Neural cell (in vitro differentiated cells): ENCODE results near the gene GATM. TPM values are rescaled to one million over a fixed set of nuclear protein-coding genes. Genes with fewer than 3 reads are reported as not detected.

ENCODE experiments used
- H2AFZ ChIP-seq: fragments of 200-600, 300-800 bp; sonication (generic), shearing (Covaris generic); 2 replicates; pipeline ENCODE4 v1.6.0; 2014; ENCODE audit warnings: low read depth, mild to moderate bottlenecking, antibody characterized with exemption, low read length, moderate library complexity
- H3F3A ChIP-seq: fragments of 200-600 bp; shearing (Covaris generic); 2 replicates; pipeline ENCODE4 v1.6.1; 2016; ENCODE audit warnings: mild to moderate bottlenecking, moderate library complexity, mixed read lengths, antibody characterized with exemption, low read length; ENCODE audit not compliant: insufficient read depth, poor library complexity, severe bottlenecking
- H3K27ac ChIP-seq: fragments of 200-600, 300-800 bp; sonication (generic), shearing (Covaris generic); 2 replicates; pipeline ENCODE4 v1.5.1; 2014; ENCODE audit warnings: mild to moderate bottlenecking, low read length, moderate library complexity
- H3K27me3 ChIP-seq: fragments of 300-800, 200-600 bp; sonication (generic), shearing (Covaris generic); 2 replicates; pipeline ENCODE4 v1.6.0; 2014; ENCODE audit warnings: mild to moderate bottlenecking, low read depth, low read length, moderate library complexity; ENCODE audit not compliant: insufficient read depth
- H3K36me3 ChIP-seq: fragments of 300-800, 200-600 bp; sonication (generic), shearing (Covaris generic); 2 replicates; pipeline ENCODE4 v1.5.1; 2014; ENCODE audit warnings: mild to moderate bottlenecking, antibody characterized with exemption, low read length, moderate library complexity; ENCODE audit not compliant: insufficient read depth
- H3K4me2 ChIP-seq: fragments of 300-800, 200-600 bp; sonication (generic), shearing (Covaris generic); 2 replicates; pipeline ENCODE4 v1.6.0; 2014; ENCODE audit warnings: mild to moderate bottlenecking, low read length
- H3K4me3 ChIP-seq: fragments of 300-800, 200-600 bp; sonication (generic), shearing (Covaris generic); 2 replicates; pipeline ENCODE4 v1.5.1; 2014; ENCODE audit warnings: mild to moderate bottlenecking, low read length, moderate library complexity
- H3K79me2 ChIP-seq: fragments of 200-600 bp; shearing (Covaris generic); replicated peaks from 2 replicates; pipeline ENCODE4 v1.6.0; 2014; ENCODE audit warnings: mild to moderate bottlenecking, low read length, moderate library complexity; ENCODE audit not compliant: insufficient read depth
- H3K9ac ChIP-seq: fragments of 300-800, 200-600 bp; sonication (generic), shearing (Covaris generic); 2 replicates; pipeline ENCODE4 v1.6.1; 2016; ENCODE audit warnings: mild to moderate bottlenecking, low read length, mixed read lengths
- H3K9me2 ChIP-seq: fragments of 200-600 bp; shearing (Covaris generic); 2 replicates; pipeline ENCODE4 v1.6.1; 2016; ENCODE audit warnings: mild to moderate bottlenecking, low read length, mixed read lengths; ENCODE audit not compliant: insufficient read depth
- H3K9me3 ChIP-seq: fragments of 200-600, 300-800 bp; sonication (generic), shearing (Covaris generic); 2 replicates; pipeline ENCODE4 v1.6.1; 2016; ENCODE audit warnings: mild to moderate bottlenecking, mixed run types, low read length, moderate library complexity, mixed read lengths
- H4K20me1 ChIP-seq: fragments of 200-600 bp; shearing (Covaris generic); 2 replicates; pipeline ENCODE4 v1.6.1; 2016; ENCODE audit warnings: mild to moderate bottlenecking, mixed run types; ENCODE audit not compliant: insufficient read depth
- EP300 ChIP-seq: fragments of 450-650 bp; conservative IDR thresholded peaks from 2 replicates; pipeline ENCODE4 v1.6.1; 2014; ENCODE audit warnings: antibody characterized with exemption, mild to moderate bottlenecking, moderate library complexity; ENCODE audit not compliant: poor library complexity, severe bottlenecking
- EZH2 ChIP-seq: fragments of 200-600, 300-800 bp; shearing (Covaris generic), sonication (generic); IDR thresholded peaks from 2 replicates; pipeline ENCODE4 v1.6.1; 2014; ENCODE audit warnings: antibody characterized with exemption, low read length, borderline replicate concordance, mild to moderate bottlenecking; ENCODE audit not compliant: insufficient read depth, poor library complexity, severe bottlenecking
- MXI1 ChIP-seq: fragments of 450-650 bp; conservative IDR thresholded peaks from 2 replicates; pipeline ENCODE4 v1.6.1; 2014; ENCODE audit warnings: antibody characterized with exemption, mild to moderate bottlenecking; ENCODE audit not compliant: poor library complexity, severe bottlenecking
- POLR2AphosphoS5 ChIP-seq: IDR thresholded peaks from 2 replicates; pipeline ENCODE4 v1.6.1; 2012
- RAD21 ChIP-seq: fragments of 450-650 bp; conservative IDR thresholded peaks from 2 replicates; pipeline ENCODE4 v1.6.1; 2014; ENCODE audit warnings: antibody characterized with exemption, mild to moderate bottlenecking, moderate library complexity
- SMC3 ChIP-seq: fragments of 450-650 bp; conservative IDR thresholded peaks from 2 replicates; pipeline ENCODE4 v1.6.1; 2014; ENCODE audit warnings: antibody characterized with exemption, mild to moderate bottlenecking, moderate library complexity; ENCODE audit not compliant: poor library complexity
- TAF1 ChIP-seq: IDR thresholded peaks from 2 replicates; pipeline ENCODE4 v1.6.1; 2012; ENCODE audit warnings: low read depth
- polyA plus RNA-seq: library from polyadenylated mRNA; depleted of rRNA; stranded (reverse); fragments of >200 nt; gene quantifications from 2 replicates; pipeline ENCODE4 v1.2.3, GENCODE V29; 2014
- TF ChIP-seq, protein P1 (sequence below): fragments of 450-650 bp; IDR thresholded peaks from 2 replicates; pipeline ENCODE4 v1.5.1; 2014; ENCODE audit warnings: antibody characterized with exemption, mild to moderate bottlenecking, moderate library complexity; ENCODE audit not compliant: poor library complexity, severe bottlenecking
- TF ChIP-seq, protein P2 (sequence below): IDR thresholded peaks from 2 replicates; pipeline ENCODE4 v1.6.1; 2012; ENCODE audit warnings: borderline replicate concordance

GATM gene
- polyA plus RNA-seq, 1 donor from 2014 or later: 13.3 TPM

DNA sequence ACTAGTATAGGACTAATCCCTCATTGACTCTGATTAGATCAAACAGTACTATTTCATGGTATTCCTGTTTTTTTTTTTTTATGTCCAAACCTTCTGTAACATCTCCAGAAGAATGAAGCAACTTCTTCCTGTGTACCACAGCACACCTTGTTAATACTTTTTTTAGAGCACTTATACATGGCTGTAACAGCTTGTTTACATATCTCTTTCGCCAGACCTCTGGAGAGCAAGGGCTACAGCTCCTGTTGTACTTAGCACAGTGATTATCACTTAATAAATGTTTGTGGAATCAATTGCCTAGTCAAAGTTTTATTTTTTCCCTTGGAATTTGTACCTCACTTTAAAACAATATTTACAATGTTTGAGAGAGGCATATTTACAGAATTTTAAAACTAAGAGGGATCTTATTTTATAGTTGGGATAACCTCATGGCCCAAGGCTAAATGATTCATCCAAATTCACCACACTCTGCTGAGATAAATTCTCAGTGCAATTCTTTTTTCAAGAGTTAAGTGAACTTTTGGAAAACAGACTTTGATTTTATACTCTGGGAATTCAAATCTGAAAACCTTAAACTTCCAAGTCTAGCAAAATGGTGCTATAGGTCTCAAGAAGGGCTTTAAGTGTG is 9.2 kb upstream of the GATM start:
- Histone ChIP-seq H3K27me3 (no peaks in the 10 kb centered on the region), H3K4me2 (no peak overlapping the region), H3K9me3 (no peaks in the 10 kb centered on the region), H3K9ac (no peak overlapping the region), H3K27ac (no peak overlapping the region), H4K20me1 (no peaks in the 10 kb centered on the region), H3K79me2 (no peaks in the 10 kb centered on the region), H3F3A (no peaks in the 10 kb centered on the region), H3K36me3 (no peaks in the 10 kb centered on the region), H3K4me3 (no peak overlapping the region), H2AFZ (no peak overlapping the region), H3K9me2 (no peaks in the 10 kb centered on the region)
- no peak for TF ChIP-seq TAF1
- TF ChIP-seq EP300: no peak
- TF ChIP-seq SMC3: no peak
- TF ChIP-seq, protein P1, sequence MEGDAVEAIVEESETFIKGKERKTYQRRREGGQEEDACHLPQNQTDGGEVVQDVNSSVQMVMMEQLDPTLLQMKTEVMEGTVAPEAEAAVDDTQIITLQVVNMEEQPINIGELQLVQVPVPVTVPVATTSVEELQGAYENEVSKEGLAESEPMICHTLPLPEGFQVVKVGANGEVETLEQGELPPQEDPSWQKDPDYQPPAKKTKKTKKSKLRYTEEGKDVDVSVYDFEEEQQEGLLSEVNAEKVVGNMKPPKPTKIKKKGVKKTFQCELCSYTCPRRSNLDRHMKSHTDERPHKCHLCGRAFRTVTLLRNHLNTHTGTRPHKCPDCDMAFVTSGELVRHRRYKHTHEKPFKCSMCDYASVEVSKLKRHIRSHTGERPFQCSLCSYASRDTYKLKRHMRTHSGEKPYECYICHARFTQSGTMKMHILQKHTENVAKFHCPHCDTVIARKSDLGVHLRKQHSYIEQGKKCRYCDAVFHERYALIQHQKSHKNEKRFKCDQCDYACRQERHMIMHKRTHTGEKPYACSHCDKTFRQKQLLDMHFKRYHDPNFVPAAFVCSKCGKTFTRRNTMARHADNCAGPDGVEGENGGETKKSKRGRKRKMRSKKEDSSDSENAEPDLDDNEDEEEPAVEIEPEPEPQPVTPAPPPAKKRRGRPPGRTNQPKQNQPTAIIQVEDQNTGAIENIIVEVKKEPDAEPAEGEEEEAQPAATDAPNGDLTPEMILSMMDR: no peak
- no peak for TF ChIP-seq RAD21
- TF ChIP-seq, protein P2, sequence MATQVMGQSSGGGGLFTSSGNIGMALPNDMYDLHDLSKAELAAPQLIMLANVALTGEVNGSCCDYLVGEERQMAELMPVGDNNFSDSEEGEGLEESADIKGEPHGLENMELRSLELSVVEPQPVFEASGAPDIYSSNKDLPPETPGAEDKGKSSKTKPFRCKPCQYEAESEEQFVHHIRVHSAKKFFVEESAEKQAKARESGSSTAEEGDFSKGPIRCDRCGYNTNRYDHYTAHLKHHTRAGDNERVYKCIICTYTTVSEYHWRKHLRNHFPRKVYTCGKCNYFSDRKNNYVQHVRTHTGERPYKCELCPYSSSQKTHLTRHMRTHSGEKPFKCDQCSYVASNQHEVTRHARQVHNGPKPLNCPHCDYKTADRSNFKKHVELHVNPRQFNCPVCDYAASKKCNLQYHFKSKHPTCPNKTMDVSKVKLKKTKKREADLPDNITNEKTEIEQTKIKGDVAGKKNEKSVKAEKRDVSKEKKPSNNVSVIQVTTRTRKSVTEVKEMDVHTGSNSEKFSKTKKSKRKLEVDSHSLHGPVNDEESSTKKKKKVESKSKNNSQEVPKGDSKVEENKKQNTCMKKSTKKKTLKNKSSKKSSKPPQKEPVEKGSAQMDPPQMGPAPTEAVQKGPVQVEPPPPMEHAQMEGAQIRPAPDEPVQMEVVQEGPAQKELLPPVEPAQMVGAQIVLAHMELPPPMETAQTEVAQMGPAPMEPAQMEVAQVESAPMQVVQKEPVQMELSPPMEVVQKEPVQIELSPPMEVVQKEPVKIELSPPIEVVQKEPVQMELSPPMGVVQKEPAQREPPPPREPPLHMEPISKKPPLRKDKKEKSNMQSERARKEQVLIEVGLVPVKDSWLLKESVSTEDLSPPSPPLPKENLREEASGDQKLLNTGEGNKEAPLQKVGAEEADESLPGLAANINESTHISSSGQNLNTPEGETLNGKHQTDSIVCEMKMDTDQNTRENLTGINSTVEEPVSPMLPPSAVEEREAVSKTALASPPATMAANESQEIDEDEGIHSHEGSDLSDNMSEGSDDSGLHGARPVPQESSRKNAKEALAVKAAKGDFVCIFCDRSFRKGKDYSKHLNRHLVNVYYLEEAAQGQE: no peak
- no peak for TF ChIP-seq EZH2
- no peak for TF ChIP-seq MXI1
- TF ChIP-seq POLR2AphosphoS5: no peak

DNA sequence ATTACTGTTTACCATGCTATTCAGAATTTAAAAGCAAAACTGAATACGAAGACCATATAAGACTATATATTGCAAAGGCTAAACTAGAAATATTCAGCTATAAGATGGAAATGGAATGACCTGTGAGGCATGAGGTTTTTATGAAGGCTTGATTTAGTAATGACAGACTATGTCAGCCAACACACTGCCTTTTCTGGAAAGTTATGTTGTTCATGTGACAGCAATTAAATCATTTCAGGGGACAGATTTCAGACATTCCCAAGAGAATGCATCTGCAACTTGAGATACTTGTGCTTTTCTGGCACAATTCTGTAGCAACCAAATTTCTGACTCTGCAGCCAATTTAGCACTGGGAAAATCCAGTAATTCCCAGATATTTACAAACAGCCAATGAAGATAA is 8.6 kb upstream of the GATM start:
- no peak overlapping the region for H3K27ac ChIP-seq
- no peaks in the 10 kb centered on the region for H3K27me3 ChIP-seq
- TF ChIP-seq RAD21: no peak
- TF ChIP-seq EZH2: no peak
- TF ChIP-seq EP300: no peak
- no peak for TF ChIP-seq POLR2AphosphoS5
- no peak for TF ChIP-seq SMC3
- TF ChIP-seq, protein P2: no peak
- no peak for TF ChIP-seq TAF1
- no peak for TF ChIP-seq MXI1
- TF ChIP-seq, protein P1: no peak
- no peak overlapping the region for H2AFZ ChIP-seq
- no peaks in the 10 kb centered on the region for H3K36me3 ChIP-seq
- no peaks in the 10 kb centered on the region for H3K9me3 ChIP-seq
- no peaks in the 10 kb centered on the region for H3K9me2 ChIP-seq
- H3K79me2 ChIP-seq: no peaks in the 10 kb centered on the region
- no peaks in the 10 kb centered on the region for H4K20me1 ChIP-seq
- no peak overlapping the region for H3K4me3 ChIP-seq
- H3K9ac ChIP-seq: no peak overlapping the region
- no peak overlapping the region for H3K4me2 ChIP-seq
- H3F3A ChIP-seq: no peaks in the 10 kb centered on the region
